Renal cortex interstitium (tissue), 11 donors: Measurements from ENCODE around the gene CEP120. TPM values are rescaled to one million over a fixed set of nuclear protein-coding genes. Genes with fewer than 3 reads are reported as not detected.
A peak's percentile ranks its signal among the peaks of the same experiment; 100 is the strongest.
"Not testable (repeated sequence)": the region's sequence is repeated elsewhere in the genome, so short reads cannot be mapped to it uniquely, and the experiment has no call there.

Experiments used
- DNase-seq, 11 donors: peaks; one replicate each; pipeline ENCODE4 v3.0.0-alpha.2; 2013; ENCODE audit warnings: low read depth in 9 of 11, low spot score in 4 of 11; ENCODE audit errors: extremely low read depth in 1 of 11
- polyA plus RNA-seq, 3 donors: library from polyadenylated mRNA; unstranded; fragments of 120-200 nt; gene quantifications; one replicate each; pipeline ENCODE4 v1.2.1, GENCODE V29; 2013; ENCODE audit not compliant: insufficient read length in 3 of 3

The CEP120 gene
- polyA plus RNA-seq, 3 donors = 19.4 to 23.5 (median 23.2) TPM

- DNase-seq = no peak
Observed at GRCh38 chr5:123351820-123352219, 71.4 kb downstream of the CEP120 start.

GRCh38 chr5:123351240-123351639 is 72.0 kb downstream of the CEP120 start:
- DNase-seq = no peak

GRCh38 chr5:123350742-123351141 is 72.5 kb downstream of the CEP120 start:
- no peak for DNase-seq

- DNase-seq = peak in 1 of 11 donors; percentile 39
Observed at GRCh38 chr5:123344816-123345426, 78.3 kb downstream of the CEP120 start.

GRCh38 chr5:123340928-123341327 is 82.3 kb downstream of the CEP120 start:
- DNase-seq = no peak

- not testable (repeated sequence) for DNase-seq
Observed at GRCh38 chr5:123308377-123308776, 114.8 kb downstream of the CEP120 start.

GRCh38 chr5:123305751-123306150 is 117.5 kb downstream of the CEP120 start:
- no peak for DNase-seq

GRCh38 chr5:123304777-123305316 is 118.4 kb downstream of the CEP120 start:
- DNase-seq = no peak

- no peak for DNase-seq
Observed at GRCh38 chr5:123303802-123304201, 119.4 kb downstream of the CEP120 start.

GRCh38 chr5:123300266-123300665 is 122.9 kb downstream of the CEP120 start:
- no peak for DNase-seq

GRCh38 chr5:123299136-123299535 is 124.1 kb downstream of the CEP120 start:
- no peak for DNase-seq

GRCh38 chr5:123298335-123299030 is 124.7 kb downstream of the CEP120 start:
- DNase-seq = no peak

- DNase-seq = no peak
Observed at GRCh38 chr5:123297866-123298265, 125.3 kb downstream of the CEP120 start.

- no peak for DNase-seq
Observed at GRCh38 chr5:123297198-123297831, 125.9 kb downstream of the CEP120 start.

Other genes with a start within 250 kb of the CEP120 start
- 10 to 100 TPM; 35.6 to 45.4 (median 39.5) TPM for gene CSNK1G3, start 88.8 kb upstream of the CEP120 start, polyA plus RNA-seq